ENCODE results near the gene DGCR8.

The DGCR8 gene

DNA sequence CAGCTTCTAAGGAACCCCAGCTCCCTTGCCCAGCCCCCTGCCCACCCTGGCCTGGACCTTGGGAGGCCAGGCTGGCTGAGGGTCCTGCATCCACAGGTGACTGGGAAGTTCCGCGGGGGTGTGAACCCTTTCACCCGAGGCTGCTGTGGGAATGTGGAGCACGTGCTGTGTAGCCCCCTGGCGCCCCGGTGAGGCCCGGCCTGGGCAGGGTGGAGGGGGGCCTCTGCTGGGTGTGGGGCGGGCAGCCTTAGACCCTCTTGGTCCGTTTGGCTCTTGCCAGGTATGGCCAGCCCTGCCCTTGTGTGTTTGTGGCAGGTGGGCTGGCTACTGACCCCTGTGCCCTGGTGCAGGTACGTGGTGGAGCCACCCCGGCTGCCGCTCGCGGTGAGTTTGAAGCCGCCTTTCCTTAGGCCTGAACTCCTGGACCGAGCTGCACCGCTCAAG, 60.5 kb downstream of the DGCR8 start:
- no peak for DNase-seq

- DNase-seq = no peak
These were observed 61.4 kb downstream of the DGCR8 start for GRCh38 chr22:20141186-20142077.

DNA sequence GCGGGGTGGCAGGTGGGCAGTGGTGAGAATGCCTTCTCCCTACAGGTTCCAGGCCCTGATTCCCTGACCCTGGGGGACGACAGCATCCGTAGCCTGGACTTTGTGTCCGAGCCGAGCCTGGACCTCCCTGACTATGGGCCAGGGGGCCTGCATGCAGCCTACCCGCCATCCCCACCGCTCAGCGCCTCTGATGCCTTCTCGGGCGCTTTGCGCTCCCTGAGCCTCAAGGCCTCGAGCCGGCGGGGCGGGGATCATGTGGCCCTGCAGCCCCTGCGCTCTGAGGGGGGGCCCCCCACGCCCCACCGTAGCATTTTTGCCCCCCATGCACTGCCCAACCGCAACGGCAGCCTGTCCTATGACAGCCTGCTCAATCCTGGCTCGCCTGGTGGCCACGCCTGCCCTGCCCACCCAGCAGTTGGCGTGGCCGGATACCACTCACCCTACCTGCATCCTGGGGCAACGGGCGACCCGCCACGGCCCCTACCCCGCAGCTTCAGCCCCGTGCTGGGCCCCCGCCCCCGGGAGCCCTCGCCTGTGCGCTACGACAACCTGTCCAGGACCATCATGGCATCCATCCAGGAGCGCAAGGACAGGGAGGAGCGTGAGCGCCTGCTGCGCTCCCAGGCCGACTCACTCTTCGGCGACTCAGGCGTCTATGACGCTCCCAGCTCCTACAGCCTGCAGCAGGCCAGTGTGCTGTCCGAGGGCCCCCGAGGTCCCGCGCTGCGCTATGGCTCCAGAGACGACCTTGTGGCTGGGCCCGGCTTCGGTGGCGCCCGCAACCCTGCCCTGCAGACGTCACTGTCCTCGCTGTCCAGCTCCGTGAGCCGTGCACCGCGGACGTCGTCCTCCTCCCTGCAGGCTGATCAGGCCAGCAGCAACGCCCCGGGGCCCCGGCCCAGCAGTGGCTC, 62.9 kb downstream of the DGCR8 start:
- DNase-seq = no peak

DNA sequence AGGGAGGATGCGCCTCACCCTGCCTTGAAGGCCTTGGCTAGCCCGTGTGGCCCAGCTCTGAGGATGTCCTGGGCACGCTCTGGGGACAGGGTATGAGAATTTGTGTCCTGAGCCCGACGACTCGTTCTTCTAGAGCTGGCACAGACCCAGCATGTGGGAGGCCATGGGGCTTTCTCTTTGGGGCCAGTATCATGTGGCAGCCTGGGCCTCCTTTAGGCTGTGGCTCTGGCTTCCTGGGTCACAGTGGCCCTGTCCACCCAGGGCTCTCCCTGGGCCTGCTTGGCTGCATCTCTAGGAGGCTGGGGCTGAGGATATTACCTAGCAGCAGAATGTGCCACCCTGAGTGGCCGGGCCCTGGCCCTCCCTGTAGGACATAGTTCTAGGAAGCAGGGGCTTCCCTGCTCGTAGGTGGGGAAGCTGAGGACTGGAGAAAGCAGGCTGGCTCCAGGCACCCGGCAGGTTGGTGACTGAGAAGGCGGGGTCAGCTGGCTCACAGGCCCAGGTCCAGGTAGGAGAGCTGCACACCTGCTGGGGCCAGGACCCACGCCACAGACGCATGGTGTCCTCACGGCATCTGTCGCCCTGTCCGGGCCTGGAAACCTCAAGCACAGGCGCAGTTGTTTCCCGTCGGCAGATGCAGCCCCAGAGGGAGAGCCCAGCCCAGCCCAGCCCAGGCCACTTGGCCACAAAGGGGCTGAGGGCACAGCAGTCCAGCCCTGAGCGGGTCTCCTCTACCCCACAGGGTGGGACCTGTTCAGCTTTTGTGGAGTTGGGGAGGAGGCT, 64.0 kb downstream of the DGCR8 start:
- DNase-seq = no peak

DNA sequence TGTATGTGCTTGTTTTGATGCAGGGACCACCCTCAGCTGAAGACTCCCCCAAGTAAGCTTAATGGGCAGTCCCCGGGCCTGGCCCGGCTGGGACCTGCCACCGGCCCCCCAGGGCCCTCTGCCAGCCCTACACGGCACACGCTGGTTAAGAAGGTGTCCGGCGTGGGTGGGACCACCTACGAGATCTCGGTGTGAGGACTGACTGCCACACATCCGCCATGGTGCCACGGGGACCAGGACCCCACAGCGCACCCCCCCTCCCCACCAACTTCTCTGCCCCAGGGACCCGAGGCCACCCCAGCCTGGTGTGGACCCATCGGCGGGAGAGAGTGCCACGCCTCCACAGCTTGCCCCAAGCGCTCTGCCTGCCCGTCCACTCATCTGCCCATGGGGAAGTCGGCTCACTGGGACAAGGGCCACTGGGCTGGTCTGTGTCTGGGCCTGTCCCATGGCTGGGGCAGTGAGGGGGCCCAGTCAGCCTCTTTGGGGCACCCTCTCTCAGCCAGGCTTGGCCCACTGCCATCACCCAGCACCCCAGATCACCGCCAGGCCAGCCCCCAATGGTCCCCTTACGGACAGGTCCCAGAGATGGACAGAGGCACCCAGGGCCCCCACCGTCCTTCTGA, 65.3 kb downstream of the DGCR8 start:
- no peak for DNase-seq

- no peak for DNase-seq
These were observed 65.8 kb downstream of the DGCR8 start for GRCh38 chr22:20145832-20146223.

- DNase-seq = no peak
These were observed 66.7 kb downstream of the DGCR8 start for GRCh38 chr22:20146777-20147176.

DNA sequence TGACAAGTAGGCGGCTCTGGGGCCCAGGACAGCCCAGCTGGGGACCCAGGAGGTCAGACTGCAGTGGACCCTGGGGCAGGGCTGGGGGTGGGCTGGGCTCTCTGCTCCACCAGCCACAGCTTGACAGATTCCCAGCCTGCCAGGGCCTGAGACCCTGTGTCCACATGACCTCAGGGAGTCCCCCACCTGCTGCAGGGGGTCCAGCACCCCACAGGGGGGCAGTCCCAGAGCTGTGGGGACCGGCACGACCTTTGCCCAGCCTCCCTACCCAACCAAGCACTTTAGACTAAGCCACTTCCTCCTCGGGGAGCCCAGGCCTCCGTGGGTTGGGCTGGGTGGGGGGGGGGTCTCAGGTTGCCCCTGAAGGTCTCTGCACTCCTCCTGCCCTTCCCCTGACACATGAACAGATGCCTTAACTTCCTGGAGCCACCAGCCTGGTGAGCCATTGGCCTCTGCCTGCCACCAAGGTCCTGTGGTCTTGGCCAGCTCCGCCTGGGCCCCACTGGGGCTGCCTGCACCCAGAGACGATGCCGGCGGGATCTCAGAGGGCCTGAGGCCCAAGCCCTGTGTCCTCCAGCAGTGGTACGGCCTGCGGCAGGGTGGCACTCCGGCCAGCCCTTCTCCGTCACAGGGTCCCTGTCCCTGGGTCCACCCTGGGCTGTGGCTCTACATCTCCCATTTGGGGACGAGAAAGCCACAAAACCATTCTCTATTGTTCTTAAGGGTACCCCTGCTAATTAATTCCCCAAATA, 67.4 kb downstream of the DGCR8 start:
- DNase-seq = no peak

DNA sequence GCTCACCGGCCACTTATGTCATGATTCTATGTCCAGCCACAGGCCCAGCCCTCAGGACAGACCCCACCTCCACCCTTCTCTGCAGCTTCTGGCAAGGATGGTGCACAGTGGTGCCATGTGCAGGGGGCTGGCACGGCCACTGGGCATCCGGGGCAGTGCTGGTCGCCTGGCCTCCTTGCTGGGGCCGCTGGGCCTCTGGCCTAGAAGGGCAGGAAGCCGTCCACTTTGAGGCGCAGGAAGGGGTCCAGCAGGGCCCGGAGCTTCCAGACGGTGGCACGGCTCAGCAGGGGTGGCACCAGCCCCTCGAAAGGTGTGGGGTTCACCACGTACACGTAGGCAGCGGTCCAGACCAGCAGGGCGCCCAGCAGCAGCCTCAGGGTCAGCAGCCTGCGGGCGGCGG, 68.4 kb downstream of the DGCR8 start:
- no peak for DNase-seq

DNA sequence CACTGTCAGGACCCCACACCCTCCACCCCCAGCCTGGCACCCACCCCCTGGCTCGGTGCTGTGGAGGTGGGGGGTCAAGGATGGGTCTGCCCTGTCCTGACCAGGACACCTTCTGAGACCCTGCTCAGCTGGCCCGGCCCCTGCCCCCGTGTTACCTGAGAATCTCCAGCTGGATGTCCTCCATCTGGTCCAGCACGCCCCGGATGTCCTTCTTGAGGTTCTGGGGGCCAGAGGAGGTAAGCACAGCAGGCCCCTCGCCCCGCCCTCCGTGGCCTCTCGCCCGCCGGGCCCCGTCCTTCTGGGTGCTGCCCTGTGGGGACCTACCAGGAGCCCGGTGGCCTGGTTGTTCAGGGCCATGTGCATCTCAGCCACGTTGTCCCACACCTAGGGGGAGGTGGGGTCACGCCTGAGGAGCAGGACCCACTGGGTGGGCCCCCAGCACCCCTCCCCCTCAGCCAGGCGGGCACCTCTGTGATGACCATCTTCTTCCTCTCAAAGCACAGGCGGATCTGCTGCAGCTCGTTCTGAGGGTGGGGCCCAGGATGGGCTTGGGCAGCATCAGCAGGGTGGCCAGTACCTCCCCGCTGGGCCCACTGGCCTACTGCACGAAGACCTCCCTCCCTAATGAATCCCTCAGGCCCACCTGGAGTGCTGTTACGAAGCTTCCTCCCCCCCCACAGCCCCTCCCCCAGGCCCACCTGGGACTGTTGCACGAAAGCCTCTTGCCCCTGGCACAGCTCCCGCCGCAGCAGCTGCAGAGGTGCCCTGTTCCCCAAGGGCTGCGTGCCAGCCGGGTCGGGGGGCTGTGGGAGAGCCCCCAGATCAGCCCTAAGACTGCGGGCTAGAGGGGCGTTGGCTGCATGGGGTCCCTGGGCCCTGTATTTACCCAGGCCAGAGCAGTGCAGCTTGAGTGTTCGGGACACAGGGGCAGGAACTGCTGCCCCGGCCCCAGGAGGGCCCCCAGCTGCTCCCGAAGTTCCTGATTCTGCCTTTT, 69.5 kb downstream of the DGCR8 start:
- DNase-seq = no peak

DNA sequence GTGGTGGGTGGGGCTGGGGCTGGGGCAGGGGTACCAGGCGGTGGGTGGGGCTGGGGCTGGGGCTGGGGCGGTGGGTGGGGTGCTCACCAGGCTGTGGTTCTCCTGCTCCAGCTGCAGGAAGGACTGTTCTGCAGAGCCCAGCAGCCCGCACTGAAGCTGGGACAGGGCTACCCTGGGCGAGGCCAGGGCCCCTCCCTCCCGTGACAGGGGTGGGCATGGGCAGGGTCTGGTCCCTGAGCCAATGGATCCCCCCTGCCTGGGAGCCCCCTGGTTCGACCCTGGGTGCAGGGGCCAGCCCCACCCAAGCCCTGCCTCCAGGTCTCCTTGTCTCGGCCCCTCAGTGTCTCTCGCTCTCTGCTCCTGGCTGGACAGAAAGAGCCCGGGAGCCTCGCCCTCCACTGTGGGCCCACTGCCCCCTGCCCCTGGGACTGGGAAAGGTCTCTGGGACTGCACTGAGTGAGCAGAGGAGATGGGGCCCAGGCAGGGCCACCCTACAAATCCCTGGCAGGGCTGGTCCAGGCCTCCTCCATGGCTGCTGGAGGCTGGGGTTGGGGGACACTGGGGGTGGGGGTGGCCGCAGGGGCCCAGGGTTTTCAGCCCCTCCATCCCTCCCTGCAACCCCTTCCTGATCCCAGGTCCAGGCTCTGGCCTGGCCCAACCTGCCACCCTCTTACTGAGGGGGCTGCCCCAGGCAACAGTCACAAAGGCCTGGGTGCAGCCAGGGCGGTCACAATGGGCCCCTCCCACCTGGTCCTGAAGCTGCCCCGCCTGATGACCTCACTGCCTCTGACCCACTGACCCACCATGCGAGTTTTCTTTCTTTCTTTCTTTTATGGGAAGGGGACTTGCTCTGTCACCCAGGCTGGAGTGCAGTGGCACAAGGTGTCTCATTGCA, 70.6 kb downstream of the DGCR8 start, which contains the start of gene CCDC188:
Gene CCDC188, minus strand, starts transcription at position 675 of the 895 bp plus-strand sequence. Its CDS starts 69 bp downstream, at position 606.
- no peak for DNase-seq

DNA sequence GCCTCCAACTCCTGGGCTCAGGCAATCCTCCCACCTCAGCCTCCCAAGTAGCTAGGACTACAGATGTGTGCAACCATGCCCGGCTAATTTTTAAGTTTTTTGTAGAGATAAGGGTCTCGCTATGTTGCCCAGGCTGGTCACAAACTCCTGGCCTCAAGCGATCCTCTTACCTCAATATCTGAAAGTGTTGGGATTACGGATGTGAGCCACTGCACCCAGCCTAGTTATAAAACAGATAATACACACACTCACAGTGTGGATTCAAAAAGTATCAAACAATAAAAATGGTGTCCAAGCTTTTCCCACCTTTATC, 71.2 kb downstream of the DGCR8 start:
- DNase-seq = no peak

DNA sequence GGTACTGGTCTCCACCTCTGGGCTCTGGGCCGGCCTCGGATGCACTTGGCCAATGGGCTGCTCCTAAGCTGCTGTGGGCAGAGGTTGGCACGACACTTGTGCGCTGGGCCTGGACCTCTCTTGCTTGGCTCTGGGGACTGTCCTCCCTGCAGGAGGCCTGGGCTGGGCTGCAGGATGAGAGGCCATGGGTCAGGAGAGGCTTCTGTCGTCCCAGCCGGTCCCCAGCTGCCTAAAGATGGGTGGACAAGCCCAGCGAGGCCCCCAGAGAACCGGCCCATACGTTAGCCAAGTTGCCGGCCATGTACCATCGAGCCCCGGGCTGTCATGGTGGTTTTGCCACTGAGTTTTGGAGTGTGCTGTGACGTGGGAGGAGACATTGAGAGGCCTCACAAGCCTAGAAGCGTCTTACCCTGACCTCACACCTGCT, 72.4 kb downstream of the DGCR8 start:
- DNase-seq = no peak

DNA sequence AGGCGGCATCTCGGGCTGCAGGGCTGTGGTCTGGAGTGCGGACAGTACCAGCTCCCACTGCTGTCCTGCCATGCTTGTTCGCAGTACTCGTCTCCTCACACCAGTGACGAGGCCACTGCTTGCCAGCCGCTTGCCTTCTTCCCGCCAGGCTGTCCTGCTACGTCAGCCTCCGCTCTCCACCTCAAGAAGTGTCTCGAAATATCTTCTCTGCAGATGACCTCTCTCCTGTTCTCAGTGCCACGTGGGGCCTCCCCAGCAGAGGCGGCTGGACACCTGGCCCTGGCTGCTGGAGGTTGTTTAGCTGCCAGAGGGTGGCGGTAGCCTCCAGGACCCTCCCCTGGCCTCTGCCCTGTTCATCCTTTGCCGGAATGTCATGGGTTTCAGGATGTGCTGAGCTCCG, 73.9 kb downstream of the DGCR8 start:
- no peak for DNase-seq

GRCh38 chr22:20154602-20155187, 74.7 kb downstream of the DGCR8 start:
- DNase-seq = no peak

DNA sequence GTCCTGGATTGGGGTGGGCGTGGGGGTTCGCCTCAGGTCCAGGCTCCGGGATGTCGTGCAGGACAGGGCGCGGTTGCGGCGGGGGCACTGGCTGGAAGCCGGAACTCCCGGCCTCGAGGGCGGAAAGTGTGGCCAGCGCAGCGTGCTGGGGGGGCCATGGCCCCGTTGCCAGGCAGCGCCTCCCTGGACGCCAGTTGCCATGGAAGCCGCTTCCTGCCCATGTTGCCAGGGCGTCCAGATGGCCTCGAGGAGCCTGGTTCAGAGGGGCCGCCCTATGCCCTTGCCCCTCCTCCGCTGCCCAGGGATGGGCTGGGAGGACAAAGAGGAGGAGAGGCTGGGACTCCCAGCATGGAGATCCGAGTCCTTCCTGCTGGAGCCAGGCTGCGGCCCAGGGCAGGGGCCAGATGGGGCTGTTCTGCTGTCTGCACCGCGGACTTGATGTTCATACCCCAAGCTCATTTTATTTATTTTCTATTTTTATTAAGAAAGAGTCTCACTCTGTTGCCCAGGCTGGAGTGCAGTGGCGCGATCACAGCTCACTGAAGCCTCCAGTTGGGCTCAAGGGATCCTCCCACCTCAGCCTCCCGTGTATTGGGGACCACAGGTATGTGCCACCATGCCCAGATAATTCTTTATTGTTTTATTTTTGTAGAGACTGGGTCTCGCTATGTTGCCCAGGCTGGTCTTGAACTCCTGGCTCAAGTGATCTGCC, 75.4 kb downstream of the DGCR8 start:
- DNase-seq = peak; percentile 66

DNA sequence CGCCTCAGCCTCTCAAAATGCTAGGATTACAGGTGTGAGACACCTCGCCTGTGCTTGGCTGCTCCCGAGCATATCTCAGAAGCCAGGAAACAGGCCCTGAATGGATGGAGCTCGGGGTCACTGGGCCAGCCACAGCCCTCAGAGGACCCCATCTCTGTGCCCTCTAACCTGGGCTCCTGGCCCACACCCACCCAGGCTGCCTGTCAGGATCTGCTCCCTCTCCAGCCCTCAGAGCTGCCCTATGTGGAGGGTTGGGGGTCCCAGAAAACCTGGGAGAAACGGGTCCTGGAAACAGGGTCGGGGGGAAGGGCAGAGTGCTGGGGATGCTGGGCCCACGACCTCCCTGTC, 76.0 kb downstream of the DGCR8 start:
- no peak for DNase-seq
